ENCODE measurements around the gene TEN1.
A peak's percentile ranks its signal among the peaks of the same experiment; 100 is the strongest.

Gene TEN1

DNA sequence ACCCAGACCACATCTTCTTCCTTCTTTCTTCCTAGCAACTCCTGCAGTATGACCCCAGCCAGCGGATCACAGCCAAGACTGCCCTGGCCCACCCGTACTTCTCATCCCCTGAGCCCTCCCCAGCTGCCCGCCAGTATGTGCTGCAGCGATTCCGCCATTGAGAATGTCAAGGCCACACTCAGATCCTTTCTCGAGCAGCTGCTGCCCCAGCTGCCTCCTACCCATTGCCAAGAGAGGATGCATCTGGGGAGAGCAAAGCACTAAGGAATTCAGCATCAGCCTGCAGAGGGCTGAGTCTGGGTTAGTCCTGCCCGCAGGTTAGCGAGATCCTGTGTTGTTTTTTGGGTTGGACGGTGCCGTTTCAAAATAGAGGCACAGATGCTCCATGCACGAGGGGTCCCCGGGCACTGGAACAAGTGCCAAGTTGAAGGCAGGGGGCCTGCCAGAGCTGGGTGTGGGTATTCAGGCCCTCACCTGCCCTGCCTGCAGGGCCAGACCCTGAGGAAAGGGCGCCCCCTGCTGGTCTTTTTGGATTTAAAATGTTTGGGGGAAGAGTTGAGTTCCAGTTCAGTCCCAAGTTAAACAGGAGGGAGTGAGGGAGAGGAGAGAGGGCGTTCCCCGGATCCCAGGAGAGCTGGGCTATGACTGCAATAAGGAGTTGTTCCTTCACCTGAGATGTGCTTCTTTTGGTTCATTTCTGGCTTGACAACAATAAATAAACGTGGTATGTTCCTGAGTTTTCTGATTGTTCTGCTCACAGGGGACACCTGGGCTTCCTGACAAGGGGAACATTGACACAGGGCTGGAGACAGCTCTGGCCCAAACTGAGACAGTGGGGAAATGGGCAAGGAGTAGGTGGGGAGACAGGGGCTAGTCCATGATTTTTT lies 26.5 kb downstream of the TEN1 start:
- peak; percentile 70 for DNase-seq (ENCODE audit: low spot score)

DNA sequence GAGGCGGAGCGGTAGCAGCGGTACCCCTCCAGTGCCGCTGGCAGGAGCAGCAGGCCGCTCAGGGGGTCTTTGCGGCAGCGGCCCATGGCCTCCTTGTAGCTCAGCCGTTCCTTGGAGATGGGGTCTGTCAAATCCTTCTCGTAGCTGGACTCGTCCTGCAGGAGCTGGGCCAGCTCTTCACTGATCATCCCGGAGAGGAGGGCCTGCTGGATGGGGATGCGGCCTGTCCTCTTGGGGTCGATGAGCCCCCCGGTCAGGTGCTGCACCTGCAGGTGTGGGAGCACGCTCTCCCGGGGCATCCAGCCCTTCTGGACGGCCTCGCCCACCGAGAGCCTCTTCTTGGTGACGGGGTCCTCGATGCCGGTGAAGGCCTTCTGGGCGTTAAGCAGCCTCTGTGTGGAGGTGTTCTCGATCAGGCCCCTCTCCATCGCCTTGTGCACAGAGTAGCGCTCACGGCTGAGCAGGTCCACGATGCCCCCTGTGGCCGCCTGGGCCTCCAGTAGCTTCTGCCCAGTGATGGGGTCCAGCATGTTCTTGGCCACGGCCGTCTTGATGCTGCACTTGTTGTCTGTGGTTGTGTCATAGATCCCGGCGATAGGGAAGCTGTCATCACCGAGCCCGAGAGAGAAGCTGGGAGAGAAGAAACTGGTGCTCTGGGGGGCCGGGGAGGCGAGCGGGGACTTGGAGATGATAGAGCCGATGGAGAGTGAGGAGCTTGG lies 28.2 kb downstream of the TEN1 start:
- no peak for DNase-seq (ENCODE audit: low spot score)

DNA sequence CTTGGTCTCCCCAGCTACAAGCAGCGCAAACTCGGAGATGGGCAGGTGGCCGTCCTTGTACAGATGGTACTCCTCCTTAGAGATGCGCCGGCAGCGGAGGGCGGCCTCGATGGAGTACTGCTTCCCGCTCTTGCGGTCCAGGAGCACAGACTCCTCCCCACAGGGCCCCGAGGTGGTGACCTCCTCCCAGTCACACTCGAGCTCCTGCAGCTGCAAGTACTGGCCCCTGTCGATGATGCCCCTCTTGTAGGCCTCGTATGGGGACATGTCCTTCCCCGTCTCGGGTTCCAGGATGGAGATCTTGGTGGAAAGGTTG lies 28.8 kb downstream of the TEN1 start:
- DNase-seq (ENCODE audit: low spot score): no peak

DNA sequence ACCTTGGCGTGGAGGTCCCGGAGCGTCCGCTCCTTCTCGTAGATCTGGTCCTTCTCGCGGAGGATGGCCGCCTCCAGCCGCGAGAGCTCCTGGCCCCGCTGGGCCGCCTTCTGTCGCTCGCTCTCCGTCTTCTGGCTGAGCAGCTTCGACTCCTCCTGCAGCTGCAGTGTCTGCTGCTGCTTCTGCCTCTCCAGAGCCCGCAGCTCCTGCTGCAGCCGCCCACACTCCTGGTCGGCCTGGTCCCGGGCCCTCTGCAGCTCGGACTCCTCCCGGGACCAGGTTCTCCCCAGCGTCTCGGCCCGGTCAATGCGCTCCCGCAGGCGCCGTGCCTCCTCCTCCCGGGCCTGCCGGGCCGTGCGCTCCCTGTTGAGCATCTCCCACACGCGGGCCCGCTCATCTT lies 29.2 kb downstream of the TEN1 start:
- DNase-seq (ENCODE audit: low spot score): no peak

DNA sequence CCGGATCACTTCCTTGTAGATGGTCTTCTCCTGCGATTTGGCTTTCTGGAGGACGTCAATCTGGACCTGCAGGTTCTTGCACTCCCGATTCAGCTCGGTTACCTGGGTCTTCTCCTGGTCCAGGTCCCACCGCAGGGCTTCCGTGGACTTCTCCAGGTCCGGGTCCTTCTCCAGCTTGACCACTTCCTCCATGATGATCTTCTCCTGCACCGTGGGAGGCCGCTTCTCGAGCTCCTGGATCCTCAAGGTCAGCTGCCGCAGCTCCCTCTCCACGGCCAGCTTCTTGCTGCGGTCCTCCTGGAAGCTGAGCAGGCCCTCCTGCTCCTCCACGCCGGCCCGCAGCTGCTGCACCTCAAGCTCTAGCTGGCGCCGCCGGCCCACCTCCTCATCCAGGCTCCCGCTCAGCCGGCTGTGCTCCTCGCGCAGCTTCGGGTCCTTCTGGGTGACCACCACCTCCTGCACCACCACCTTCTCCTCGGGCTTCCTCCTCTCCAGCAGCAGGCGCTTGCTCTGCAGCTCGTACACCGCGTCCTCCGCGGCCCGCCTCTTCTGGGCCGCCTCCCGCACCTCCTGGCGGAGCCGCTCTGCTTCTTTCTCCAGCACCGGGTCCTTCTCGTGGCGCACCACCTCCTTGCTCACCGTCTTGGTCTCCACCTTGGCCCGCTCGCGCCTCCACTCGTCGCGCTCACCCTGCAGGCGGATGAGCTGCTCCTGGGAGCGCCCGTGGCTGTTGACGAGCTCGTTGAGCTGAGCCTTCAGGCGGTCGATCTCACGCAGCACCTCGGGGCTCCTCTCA lies 29.8 kb downstream of the TEN1 start:
- DNase-seq (ENCODE audit: low spot score): no peak

DNA sequence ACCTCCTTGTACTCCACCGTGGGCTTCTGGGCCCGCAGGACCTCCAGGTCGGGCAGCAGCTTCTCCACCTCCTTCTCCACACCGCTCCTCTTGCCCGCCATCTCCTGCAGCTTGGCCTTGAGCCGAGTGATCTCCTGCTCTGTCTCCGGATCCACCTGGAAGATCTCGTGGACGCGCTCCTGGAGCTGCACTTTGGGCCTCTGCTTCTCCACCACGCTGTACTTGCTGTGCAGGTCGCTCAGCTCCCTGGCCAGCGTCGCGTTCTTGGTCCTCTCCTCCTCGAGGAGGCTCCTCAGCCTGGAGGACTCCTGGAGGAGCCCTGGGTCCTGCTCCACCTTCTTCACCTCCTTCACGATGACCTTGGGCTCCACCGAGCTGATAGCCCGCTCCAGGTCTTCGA lies 30.4 kb downstream of the TEN1 start:
- no peak for DNase-seq (ENCODE audit: low spot score)

DNA sequence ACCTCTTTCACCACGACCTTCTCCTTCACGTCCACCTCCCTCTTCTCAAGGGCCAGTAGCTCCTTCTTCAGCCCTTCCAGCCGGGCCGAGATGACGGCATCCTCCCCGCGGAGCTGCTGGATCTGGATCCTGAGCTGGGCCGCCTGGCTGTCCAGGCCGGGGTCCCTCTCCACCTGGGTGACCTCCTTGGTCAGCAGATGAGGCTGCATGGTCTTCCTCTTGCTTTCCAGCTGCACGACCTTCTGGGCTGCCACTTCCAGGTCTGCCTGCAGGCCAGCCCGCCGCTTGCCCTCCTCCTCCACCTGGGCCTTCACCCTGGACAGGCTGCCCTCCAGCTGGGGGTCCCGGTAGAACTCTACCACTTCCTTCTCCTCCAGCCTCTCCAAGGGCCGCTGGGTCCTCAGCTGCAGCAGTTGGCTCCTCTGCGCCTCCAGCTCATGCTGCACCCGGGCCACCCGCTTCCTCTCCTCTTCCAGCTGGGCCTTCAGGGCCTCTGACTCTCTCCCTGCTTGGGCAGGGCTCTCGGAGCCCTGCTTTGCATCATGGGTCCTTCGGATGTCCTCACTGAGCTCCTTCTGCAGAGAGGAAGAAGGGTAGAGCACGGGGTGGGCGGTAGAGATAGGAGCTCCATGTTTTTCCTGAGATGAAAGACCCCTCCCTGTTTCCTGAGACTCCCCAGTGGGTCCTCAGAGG lies 31.1 kb downstream of the TEN1 start:
- no peak for DNase-seq (ENCODE audit: low spot score)

DNA sequence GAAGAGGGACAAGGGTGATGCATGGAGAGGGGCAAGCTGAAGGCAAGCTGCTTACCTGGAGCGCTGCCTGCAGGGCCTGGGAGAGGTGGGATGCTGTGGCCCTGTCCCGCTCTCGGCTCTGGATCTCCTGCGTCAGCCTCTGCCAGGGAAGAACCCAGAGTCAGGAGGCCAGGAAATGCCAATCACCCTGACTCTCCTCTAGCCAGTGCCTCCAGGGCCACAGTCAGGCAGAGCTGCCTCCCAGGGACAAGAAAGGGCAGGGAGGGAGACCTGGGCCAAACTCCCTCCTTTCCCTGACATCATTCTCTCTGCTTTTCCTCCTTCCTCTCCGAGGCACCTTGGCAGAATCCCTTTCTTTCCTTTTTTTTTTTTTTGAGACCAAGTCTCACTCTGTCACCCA lies 32.9 kb downstream of the TEN1 start:
- no peak for DNase-seq (ENCODE audit: low spot score)

DNA sequence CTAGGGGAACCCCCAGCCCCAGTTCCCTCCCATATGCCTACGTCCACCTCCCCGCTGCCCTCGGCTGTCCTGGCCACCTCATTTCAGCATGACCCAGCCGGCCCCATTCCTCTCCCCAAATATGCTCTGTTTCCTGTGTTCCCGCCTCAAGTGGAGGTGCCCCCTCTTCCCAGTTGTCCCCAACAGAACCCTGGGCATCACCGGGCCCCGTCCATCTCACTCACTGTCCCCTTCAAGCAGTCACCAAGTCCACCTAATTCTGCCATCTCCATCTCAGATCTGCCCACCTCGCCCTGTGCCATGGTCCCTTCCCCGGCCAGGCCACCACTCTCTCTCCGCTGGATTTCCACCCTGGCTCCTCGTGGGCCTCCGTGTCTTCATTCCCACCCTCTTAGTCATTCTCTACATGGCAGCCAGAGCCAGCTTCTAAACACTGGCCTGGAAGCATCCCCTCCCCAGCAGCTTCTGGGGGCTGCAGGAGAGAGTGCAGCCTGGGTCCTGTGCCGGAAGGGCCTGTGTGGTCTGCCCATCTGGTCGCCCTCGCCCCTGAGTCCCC lies 34.4 kb downstream of the TEN1 start:
- no peak for DNase-seq (ENCODE audit: low spot score)

DNA sequence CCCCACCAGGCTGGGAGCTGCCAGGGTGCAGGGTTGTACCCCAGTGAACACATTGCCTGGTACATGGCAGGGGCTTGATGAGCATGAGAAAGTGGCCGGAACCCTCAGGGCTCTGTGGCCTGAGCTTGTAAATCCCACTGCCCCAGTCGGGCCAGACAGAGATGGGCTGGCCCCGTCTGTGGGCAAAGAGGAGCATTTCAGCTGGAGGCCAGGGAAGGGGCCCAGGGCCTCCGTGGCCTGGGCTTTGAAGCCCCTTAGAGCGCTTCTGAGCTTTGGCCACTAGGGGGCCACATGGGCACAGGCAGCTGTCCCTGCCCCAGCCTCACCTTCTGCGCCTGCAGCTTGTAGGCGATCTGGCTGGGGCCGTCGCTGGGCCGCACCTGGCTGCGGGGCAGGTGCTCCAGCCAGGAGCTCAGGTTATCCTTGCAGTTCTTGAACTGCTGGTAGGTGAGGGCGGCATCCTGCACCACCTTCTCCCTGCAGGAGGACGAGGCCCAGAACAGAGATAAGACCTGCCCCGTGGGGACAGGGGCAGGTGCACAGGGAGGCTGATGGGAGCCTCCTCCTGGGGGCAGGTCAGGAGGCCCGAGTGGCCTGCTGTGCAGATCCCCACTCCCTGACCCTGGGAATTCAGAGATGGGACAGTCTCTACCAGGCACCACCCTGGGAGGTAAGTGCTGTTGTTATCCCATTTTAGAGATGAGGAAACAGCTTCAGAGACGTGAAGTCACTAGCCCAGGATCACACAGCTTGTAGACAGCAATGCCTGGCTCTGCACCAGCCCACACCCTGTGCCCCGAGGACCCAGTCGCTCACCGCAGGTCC lies 35.3 kb downstream of the TEN1 start:
- peak; percentile 86 for DNase-seq (ENCODE audit: low spot score)

DNA sequence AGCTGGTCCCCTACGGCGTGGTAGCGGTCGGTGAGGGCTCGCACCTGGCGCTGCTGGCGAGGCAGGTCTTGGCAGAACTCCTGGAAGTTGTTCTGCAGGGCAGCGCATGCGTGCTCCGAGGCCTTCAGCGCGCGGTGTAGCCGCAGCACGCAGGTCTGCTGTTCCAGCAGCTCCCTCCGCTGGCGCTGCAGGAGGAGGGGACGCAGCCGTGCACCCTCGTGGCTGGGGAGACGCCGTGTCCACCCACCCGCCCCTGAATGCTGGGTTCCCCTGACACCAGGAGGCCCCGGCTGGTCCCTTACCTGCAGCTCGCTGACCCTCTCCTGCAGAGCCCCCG lies 35.9 kb downstream of the TEN1 start:
- DNase-seq (ENCODE audit: low spot score): peak; percentile 77

DNA sequence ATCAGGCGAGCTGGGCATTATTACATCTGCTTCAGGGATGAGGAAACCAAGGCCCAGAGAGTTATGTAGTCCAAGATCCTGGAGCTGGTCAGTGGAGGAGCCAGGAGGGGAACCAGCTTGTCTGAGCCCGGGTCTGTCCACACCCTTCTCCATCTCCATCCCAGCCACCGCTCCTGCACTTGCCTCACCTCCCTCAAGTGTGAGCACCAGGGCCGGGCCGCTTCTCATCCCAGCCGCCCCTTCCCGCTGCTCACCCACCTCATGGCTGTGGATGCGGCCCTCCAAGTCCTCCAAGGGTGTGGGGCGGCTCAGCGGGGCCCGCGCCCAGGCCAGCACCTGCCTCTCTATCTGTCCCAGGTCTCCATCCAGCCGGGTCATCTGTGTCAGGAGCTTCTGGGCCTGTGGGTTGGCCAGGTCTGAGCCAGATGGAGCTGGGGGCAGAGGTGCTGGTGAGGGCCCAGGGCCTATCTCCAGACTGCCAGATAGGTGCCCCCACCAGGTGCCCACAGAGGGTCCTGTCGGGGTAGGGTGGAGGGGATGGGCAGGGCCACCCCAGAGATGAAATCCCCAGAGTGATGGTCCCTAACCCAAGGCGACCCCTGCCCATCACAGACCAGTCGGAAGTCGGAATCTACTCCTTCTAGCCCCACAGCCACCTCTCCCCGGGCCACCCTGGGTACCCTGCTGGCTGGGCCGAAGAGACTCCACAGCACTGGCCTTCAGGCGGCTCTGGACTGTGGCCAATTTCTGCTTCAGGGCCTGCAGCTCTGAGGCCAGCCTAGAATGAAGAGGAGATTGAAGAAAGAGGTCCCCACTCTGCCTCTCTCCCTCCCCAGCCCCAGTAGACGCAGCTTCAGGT lies 38.7 kb downstream of the TEN1 start:
- no peak for DNase-seq (ENCODE audit: low spot score)

DNA sequence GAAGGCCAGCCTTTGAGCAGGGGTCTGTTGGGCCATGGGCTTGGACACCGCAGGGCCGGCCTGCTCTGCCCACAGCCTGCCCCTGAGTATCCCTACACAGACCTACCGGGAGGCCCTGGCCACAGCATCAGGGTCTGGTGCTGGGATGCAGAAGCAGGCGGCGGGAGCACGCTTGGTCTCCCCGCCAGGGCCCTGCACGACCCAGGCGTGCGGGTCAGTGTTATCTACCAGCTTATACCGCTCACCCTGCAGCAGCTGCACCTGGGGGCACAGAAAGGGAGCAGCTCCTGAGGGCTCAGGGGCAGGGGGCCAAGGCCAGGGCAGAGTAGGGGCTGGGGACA lies 39.3 kb downstream of the TEN1 start:
- DNase-seq (ENCODE audit: low spot score): no peak

DNA sequence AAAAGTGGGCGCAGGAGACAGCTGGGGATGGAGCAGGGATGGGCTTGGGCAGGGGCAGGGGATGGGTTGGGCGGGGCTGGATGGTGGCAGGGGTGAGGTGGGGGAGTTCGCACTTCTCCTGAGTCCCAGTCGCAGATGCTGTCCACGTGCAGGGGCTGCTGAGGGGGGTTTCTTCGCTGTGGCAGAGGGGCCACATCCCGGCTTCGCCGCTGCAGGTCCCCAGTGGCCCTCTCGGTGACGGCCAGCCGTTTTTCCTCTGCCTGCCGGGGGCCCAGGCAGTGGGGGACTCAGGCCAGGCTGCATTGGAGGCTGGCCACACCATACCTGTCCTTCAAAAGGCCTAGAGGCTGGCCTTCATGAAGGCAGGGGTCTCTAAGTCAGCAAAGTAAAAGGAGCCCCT lies 39.8 kb downstream of the TEN1 start:
- no peak for DNase-seq (ENCODE audit: low spot score)

DNA sequence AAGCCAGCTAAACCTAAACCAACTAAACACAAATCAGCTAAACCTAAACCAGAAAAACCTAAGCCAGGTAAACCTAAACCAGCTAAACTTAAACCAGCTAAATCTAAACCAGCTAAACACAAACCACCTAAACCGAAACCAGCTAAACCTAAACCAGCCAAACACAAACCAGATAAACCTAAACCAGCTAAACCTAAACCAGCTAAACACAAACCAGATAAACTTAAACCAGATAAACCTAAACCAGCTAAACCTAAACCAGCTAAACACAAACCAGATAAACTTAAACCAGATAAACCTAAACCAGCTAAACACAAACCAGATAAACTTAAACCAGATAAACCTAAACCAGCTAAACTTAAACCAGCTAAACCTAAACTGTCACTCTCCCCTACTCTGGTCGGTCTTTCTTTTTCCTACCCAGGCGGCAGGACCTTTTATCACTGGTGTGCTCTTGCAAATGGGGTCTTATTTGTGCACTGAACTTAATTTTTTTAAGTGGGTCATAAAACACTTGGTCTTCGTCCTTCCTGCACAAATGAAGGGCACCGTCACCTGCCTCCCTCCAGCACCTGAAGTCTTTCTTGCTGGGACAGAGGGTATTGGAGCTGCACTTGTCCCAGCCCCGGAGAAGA lies 40.9 kb downstream of the TEN1 start:
- DNase-seq (ENCODE audit: low spot score): no peak

DNA sequence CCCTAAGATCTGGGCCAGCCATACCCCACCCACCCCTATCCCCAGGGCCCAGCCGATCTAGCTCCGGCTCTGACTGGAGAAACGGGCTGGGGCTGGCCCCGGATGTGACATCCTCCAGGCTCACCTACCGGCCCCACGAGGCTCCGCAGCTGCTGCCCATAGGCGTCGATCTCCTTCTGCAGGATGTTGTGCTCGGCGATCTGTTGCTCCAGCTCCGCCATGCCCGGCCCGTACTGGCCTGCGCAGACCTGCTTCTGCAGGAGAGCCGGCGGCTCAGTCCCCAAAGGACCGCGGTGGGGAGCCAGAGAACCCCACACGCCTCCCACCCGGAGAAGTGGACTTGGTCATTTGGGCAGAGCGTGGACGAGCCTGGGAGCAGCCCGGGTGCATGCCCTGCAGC lies 43.2 kb downstream of the TEN1 start:
- DNase-seq (ENCODE audit: low spot score): peak; percentile 68

DNA sequence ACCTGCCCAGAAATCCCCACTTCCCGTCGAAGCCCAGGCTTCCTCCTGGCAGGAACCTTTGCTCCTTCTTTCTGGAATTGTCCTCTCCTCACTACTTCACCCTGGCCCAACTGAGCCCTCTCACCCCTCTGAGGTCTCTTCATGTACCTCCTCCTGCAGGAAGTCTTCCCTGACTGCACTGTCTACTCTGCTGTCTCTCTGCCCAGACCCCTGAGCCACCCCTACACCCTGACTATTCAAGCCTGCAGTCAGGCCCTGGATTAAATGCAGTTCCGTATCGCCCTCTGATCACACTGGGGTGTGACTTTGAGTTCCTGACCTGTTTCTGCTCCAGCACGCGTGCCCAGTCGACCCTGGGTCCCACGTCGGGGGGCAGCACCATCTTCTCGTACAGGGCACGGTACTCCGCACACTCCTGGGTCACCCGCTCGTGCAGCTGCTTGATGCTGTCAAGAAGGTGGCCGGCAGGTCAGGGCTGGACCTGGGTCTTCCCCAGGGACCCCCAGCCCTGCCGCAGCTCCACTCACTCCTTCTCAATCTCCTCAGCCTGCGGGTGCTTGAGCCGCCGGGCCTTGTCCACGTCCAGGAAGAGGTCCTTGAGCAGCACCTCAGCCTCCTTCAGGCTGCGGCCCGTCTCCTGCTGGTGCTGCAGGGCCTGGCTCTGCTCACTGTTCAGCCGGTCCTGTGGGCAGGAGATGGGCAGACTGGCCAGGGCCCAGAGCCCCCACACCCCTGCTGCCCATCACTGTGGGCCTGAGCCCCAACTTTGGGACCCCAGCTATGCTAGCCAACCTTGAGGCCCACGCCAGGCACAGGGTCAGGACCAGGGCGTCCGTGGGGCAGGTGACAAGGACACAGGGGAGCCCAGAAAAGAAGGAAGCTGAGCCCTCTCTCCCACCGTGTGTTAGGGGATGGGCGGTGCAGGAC lies 44.2 kb downstream of the TEN1 start:
- DNase-seq (ENCODE audit: low spot score): no peak

DNA sequence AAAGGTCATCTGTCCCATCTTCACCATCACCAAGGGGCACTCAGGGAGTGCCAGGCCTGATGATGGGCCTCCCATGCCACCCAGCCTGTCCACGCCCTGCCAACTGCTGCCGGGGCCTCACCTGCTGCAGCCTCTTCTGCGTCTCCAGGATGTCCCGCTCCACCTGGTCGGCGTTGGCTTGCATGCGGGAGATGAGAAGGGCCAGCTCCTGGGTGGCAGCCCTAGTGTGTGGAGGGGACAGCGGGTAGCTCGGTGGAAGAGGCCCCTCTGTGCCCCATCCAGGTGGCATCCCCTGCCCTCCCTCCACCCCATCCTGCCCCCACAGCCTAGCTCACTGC lies 44.8 kb downstream of the TEN1 start:
- DNase-seq (ENCODE audit: low spot score): no peak
